GM18870 (cell line): ENCODE measurements around the gene TMBIM1.
"Not testable (repeated sequence)": the region's sequence is repeated elsewhere in the genome, so short reads cannot be mapped to it uniquely, and the experiment has no call there.

Source experiments
- ATAC-seq: cut with Tn5 transposase; IDR thresholded peaks from one replicate; pipeline ENCODE4 v1.9.1; 2021; ENCODE audit warnings: moderate library complexity; ENCODE audit not compliant: unreplicated experiment

The TMBIM1 gene

DNA sequence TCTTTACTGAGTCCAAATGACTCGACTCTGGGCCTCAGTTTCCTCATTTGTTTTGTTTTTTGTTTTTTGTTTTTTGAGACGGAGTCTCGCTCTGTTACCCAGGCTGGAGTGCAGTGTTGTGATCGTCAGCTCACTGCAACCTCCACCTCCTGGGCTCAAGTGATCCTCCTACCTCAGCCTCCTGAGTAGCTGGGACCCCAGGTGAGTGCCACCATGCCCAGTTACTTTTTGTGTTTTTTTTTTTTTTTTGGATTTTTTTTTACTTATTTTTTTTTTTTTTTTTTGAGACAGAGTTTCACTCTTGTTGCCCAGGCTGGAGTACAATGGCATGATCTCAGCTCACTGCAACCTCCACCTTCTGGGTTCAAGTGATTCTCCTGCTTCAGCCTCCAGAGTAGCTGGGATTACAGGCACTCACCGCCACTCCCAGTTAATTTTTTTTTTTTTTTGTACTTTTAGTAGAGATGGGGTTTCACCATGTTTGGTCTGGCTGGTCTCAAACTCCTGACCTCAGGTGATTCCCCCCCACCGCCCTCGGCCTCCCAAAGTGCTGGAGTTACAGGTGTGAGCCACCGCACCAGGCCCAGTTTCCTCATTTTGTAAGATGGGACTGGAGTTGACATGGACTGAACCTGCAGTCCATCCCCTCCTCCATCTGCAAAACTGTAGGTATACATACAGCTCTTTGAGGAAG lies 18.9 kb downstream of the TMBIM1 start:
- not testable (repeated sequence) for ATAC-seq

DNA sequence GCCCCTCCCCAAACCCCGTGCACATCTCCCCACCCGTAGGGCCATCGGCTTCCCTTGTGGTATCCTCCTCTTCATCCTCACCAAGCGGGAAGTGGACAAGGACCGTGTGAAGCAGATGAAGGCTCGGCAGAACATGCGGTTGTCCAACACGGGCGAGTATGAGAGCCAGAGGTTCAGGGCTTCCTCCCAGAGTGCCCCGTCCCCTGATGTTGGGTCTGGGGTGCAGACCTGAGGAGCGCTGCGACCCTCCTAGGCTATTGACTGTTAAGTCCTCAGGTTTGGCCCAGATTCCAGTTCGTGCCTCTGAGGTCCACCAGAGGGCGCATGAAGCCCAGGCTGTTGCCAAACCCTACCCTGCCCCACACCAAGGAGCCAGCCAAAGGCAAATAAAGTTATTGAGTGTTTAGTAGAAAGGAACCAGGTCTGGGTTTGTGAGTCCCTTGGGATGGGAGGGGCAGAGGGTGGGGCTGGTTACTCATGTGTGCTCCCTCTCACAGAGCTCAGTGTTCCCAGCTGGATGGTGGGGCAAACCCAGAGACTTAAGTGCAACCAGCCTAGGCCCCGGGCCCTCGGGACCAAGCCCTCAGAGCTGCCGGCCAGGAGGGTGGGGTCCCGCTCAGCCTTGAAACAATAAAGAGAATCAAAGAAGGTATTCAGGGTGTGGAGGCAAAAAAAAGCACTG lies 19.6 kb downstream of the TMBIM1 start:
- no peak for ATAC-seq

GRCh38 chr2:218271865-218272530 lies 20.3 kb downstream of the TMBIM1 start:
- no peak for ATAC-seq

- ATAC-seq = no peak
Observed at GRCh38 chr2:218271487-218271797, 20.9 kb downstream of the TMBIM1 start.

DNA sequence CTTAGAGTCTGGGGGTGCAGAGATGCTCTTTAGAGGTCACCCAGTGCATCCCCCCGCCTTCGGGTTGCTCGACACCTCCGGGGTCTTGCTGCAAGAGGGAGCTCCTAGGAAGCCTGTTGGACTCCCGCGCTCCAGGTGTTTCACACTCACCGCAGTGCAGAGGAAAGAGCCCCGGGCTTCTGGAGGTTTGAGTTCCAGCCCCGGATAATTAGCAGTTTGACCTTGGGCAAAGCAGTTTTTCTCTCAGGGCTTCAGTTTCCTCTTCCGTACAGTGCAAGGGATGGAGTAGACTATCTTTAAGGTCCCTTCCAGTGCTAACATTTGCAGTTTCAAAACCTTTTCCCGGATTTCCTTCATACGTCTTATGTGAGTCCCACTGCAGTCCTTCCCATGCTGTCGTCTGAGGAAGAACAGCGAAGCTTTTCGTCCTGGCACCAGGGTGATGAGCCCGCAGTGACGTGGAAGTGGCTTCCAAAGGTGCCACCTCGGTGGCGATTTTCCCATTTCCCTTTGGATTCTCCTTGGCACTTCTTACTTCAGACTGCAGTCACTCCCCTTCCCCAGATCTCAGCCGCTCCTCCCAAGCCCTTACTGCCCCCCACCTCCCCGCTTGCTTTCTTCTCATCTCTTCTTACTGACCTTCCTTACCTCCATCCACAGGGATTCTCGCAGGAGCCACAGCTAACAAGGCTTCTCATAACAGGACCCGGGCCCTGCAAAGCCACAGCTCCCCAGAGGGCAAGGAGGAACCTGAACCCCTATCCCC lies 21.4 kb downstream of the TMBIM1 start:
- no peak for ATAC-seq

DNA sequence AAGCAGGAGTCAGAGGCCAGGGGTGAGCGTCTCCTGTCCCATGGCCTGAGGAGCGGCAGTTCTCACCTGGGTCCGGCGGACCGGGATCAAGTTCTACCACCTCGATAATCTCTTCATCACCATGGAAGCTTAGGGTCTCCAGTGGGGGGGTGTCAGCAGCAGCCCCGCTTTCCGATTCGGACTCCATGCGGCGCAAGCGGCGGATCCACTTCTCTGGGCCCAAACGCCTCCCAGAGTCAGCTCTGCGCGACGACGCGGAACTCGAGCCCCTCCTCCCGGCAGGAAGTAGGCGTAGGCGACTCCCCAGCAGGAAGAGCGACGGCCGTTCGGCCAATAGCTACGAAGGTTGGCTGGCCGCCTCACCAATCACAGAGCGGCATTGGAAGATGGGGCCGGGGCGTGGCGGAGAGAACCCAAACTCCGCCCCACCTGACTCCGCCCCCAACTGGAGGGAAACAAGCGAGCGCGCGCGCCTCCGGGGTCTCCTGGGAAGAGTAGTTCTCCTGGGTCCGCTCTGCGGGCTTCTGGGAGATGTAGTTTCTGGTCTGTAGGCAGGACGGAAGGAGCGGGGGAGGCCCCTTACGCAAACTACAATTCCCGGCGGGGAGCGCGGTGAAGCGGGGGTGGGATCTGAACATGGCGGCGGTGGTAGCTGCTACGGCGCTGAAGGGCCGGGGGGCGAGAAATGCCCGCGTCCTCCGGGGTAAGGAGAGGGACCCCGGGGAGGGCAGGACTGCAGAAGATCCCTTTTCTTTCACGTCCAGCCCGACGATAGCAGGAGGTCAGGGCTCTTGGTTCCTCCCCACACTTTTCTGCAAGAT lies 22.2 kb downstream of the TMBIM1 start, which contains the start of the genes AAMP and PNKD:
Gene AAMP (minus strand): TSS at position 238 of the 821 bp plus-strand sequence. CDS start 51 bp downstream, at position 187.
Gene PNKD (plus strand): TSS at position 620 of the 821 bp plus-strand sequence. CDS start 17 bp downstream, at position 637.
- ATAC-seq = peak; percentile 86

GRCh38 chr2:218267259-218267658 lies 25.0 kb downstream of the TMBIM1 start:
- ATAC-seq = no peak

GRCh38 chr2:218266316-218266979 lies 25.9 kb downstream of the TMBIM1 start:
- ATAC-seq = no peak

DNA sequence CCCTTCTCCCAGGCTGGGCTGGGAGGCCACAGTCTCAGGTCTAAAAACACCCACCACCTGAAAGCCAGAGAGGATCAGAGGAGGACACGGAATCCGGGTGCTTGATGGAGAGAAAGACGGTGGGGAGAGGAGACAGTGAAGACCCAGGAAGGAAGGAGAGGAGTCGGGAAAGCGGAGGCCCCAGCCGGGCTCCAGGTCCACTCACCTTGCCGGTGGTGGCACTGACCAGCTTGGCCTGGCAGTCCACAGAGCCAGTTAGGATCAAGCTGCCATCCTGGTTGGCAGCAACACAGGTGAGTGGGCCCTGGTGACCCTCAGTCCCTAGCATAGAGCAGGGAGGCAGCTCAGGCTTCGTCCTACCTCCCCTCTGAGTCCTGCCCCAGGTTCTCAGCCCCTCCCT lies 26.7 kb downstream of the TMBIM1 start:
- ATAC-seq = no peak

GRCh38 chr2:218264773-218265561 lies 27.3 kb downstream of the TMBIM1 start:
- no peak for ATAC-seq

DNA sequence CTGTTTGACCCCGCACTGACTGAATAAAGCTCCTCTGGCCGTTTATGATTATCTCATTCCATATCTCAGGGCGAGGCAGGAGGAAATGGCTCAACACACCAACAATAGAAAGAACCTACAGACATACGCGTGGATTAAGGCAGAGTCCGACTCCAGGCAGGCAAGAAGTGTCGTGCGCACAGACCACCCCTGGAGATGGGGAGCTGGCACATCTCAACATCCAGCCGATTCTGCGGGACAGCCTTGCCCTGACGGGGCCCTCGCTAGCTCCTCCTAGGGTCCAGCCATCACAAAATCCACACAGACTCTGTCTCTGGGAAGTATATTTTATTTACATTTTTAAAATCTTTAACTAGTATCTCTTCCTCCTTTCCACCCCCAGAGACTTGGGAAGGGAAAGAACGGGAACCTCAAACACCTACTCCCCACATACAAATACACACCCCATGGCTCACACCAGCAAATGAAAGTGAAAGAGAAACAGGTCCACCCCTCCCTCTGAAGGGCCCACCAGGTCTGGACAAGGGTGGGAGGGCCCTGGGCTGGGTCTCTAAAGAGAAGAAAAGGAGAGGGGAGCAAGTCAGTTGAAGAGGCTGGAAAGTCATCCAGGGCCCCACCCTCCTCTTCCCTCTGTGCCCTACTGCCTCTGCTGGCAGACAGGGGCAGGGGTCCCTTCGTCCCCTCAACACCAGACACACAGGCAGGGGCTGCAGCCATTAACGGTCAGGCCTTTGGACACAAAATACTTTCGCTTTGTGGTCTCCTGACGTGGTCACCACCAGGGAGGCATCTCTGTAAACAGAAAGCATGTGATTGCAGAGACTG lies 28.3 kb downstream of the TMBIM1 start:
- no peak for ATAC-seq

DNA sequence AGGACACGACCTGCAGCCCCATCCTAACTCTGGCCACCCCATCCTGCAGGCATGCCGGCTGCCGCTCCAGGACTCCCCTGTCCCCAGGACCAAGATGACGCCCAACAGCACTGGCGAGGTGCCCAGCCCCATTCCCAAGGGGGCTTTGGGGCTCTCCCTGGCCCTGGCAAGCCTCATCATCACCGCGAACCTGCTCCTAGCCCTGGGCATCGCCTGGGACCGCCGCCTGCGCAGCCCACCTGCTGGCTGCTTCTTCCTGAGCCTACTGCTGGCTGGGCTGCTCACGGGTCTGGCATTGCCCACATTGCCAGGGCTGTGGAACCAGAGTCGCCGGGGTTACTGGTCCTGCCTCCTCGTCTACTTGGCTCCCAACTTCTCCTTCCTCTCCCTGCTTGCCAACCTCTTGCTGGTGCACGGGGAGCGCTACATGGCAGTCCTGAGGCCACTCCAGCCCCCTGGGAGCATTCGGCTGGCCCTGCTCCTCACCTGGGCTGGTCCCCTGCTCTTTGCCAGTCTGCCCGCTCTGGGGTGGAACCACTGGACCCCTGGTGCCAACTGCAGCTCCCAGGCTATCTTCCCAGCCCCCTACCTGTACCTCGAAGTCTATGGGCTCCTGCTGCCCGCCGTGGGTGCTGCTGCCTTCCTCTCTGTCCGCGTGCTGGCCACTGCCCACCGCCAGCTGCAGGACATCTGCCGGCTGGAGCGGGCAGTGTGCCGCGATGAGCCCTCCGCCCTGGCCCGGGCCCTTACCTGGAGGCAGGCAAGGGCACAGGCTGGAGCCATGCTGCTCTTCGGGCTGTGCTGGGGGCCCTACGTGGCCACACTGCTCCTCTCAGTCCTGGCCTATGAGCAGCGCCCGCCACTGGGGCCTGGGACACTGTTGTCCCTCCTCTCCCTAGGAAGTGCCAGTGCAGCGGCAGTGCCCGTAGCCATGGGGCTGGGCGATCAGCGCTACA lies 29.4 kb downstream of the TMBIM1 start:
- no peak for ATAC-seq

GRCh38 chr2:218262237-218262600 lies 30.1 kb downstream of the TMBIM1 start:
- ATAC-seq = no peak

DNA sequence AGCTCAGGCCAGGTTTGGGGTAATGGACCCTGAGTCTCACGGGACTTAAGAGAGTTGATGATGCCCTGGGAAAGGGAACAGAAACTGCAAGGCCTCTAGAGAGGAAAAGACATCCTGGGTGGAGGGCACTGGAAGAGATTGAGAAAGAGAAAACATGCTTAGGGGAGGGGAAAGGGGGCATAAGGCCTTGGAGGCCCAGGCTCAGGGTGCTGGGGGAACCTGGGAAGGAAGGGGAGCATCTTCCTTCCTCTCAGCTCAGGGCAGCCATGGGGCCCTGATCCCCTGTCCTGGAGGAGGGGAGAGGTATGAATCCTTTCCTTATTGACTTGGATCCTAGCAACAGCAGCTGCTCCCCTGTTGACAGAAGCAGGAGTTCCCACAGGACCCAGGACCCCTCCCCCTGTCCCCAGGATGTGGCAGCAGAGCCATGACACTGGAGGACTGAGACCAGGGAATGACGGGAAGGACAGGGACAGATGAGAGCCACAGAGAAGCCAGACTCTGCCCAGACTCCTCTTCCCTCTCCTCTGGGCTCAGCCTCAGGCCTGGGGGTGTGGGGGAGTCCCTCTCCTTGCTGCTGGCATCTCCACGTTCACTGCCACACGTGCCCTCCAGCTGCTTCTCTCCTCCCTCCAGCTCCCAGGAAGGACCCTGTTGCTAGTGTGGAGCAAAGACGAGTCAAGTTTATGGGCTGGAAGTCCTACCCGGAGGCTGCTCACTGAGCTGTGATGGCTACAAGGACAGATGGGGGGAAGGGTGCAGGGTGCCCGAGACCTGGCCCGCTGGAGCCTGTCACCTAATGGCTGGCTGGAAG lies 30.7 kb downstream of the TMBIM1 start:
- ATAC-seq = no peak

GRCh38 chr2:218260742-218261422 lies 31.4 kb downstream of the TMBIM1 start, which contains the start of gene GPBAR1:
TSS of gene GPBAR1 (plus strand) at chr2:218261015. CDS start at chr2:218262725, 1,710 bp downstream.
- no peak for ATAC-seq

DNA sequence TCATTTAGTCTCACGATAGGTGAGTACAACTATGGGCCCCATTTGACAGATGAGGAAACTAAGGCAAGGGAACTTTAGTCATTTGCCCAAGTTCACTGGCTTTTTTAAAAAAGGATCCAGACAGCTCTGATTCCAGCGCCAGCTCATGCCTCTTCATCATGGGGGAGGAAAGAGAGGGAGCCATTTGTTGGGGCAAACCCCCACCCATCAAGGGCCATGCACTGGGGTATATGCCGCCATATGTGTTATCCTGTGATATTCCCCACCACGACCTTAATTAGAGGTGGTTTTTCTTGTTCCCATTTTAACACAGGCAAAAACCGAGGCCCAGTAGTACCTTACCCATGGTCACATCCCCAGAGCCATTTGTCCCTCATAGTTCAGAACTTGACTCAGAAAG lies 32.1 kb downstream of the TMBIM1 start:
- no peak for ATAC-seq
